ENCODE measurements around the gene FAM210A. TPM values are rescaled to one million over a fixed set of nuclear protein-coding genes. Genes with fewer than 3 reads are reported as not detected.

Gene FAM210A
- total and polyA plus RNA-seq, 7 donors = 11.4 to 45.8 (median 28.8) TPM

DNA sequence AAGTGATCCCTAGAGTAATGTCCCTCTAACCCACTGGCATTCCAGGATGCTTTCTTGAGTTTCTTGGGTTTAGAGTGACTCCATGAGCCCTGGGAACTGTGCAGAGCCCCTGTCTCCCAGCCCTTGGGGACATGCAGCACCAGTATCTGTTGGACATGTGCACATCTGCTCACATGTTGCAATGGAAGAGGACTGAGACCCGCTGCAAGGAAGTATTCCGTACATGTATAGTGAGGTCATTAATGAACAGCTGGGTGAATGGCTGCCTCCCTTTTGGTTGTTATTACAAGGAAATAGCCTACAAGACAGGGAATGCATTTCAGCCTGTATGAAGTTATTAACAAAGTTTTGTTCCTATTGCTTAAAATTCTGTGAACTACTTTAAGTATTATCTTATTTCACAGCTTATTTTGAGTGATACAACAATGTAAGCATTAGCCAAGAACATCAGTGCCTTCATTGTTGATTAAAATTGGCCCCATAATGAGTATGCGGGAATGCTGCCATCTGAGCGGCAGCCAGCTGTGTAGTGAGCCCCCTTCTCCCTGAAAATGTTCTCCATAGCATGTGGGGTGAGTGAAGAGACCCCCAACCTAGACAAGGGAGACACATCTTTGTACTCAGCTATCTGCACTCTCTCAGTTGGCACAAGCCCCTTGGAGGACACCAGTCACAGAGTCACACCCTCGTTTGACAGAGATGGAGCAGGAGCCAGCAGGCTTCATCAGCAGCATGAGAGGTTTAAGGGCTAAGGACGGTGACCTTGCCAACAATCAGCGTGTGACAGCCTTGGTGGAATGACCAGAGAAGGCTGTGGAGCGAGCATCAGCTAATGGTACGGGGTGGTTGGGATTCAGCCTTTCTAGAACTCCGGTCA, 87.4 kb downstream of the FAM210A start:
- Histone ChIP-seq H3K36me3 (ENCODE audit: insufficient read depth in 1 of 2, low read depth in 1 of 2) (no peaks in the 10 kb centered on the region), H3K27ac (no peak overlapping the region), H3K9me3 (no peaks in the 10 kb centered on the region), H3K4me3 (no peak overlapping the region), H3K27me3 (ENCODE audit: insufficient read depth in 3 of 3, low read length in 2 of 3) (peaks cover 0 to 1% (median 0%) of the 10 kb centered on the region in 3 donors), H3K4me1 (no peaks in the 10 kb centered on the region)
- no peak for DNase-seq
- no peak for TF ChIP-seq CTCF (IDR thresholded peaks at IDR 0.05)
- intact Hi-C loops (cut with DNase I) = no loop called here
- no peak for ATAC-seq
- WGBS, 3 donors = 80 to 84% (median 82%) methylated on average over 10 of the region's 10 CpGs

DNA sequence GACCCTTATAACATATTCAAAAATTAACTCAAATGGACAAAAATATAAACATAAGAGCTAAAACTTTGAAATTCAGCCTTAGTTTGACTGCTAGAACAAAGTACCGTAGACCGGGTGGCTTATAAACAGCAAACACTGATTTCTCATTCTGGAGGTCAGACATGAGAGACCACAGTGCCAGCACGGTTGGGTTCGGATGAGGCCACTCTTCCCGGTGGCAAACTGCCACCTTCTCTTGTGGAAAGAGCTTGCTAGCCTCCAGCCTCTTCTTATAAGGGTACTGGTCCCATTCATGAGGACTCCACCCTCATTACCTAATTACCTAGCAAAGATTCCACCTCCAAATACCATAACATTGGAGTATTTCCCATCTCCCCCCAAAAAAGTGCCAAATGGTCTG, 91.3 kb downstream of the FAM210A start:
- Histone ChIP-seq H3K27me3 (ENCODE audit: insufficient read depth in 3 of 3, low read length in 2 of 3) (no peaks in the 10 kb centered on the region), H3K36me3 (ENCODE audit: insufficient read depth in 1 of 2, low read depth in 1 of 2) (no peaks in the 10 kb centered on the region), H3K4me3 (no peak overlapping the region), H3K27ac (no peak overlapping the region), H3K9me3 (peaks cover 6% of the 10 kb centered on the region), H3K4me1 (no peaks in the 10 kb centered on the region)
- no peak for TF ChIP-seq CTCF (IDR thresholded peaks at IDR 0.05)
- no peak for DNase-seq
- 24 to 30% (median 29%) methylated on average over 5 of the region's 5 CpGs for WGBS, 3 donors
- no peak for ATAC-seq
- intact Hi-C loops (cut with DNase I) = no loop called here

DNA sequence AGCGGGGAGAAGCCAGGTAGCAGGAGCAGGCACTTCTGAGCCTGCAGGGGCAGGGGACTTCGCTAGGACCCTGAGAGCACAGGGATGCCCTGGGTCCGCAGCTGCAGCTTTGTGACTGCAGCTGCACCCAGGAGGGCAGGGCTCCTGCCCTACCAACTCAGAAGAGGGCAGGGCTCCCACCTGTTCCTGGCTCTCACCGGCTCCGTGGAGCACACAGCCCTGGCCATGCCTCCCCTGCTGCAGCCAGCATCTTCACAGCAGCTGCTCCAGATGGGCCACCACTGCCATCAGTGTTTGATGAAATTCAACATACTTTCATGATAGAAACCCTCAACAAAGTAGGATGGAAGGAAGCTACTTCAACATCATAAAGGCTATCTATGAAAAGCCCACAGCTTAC, 92.7 kb downstream of the FAM210A start:
- TF ChIP-seq CTCF (IDR thresholded peaks at IDR 0.05) = no peak
- no peak overlapping the region for H3K27ac ChIP-seq
- ATAC-seq (no peak), DNase-seq (no peak)
- H3K9me3 ChIP-seq = peaks cover 6% of the 10 kb centered on the region
- WGBS, 3 donors = 74 to 75% (median 74%) methylated on average over 4 to 5 of the region's 5 CpGs
- H3K4me1 ChIP-seq = no peaks in the 10 kb centered on the region
- H3K27me3 ChIP-seq (ENCODE audit: insufficient read depth in 3 of 3, low read length in 2 of 3) = no peaks in the 10 kb centered on the region
- intact Hi-C loops (cut with DNase I) = loop anchor here (5.0 kb wide), 1 partner anchor 416 kb away; the partner anchor contains the start of gene LDLRAD4 (in 2 of the 2)
- H3K4me3 ChIP-seq = no peak overlapping the region
- no peaks in the 10 kb centered on the region for H3K36me3 ChIP-seq (ENCODE audit: insufficient read depth in 1 of 2, low read depth in 1 of 2)

- DNase-seq = no peak
- H3K4me3 ChIP-seq = no peak overlapping the region
- H3K27me3 ChIP-seq (ENCODE audit: insufficient read depth in 3 of 3, low read length in 2 of 3) = no peaks in the 10 kb centered on the region
- TF ChIP-seq CTCF (IDR thresholded peaks at IDR 0.05) = no peak
- no peak for ATAC-seq
- H3K4me1 ChIP-seq = no peaks in the 10 kb centered on the region
- H3K27ac ChIP-seq = no peak overlapping the region
- WGBS, 3 donors = 86 to 93% (median 86%) methylated on average over 7 of the region's 7 CpGs
- H3K36me3 ChIP-seq (ENCODE audit: insufficient read depth in 1 of 2, low read depth in 1 of 2) = no peaks in the 10 kb centered on the region
- intact Hi-C loops (cut with DNase I) = loop anchor here (2.0 to 5.0 kb wide), 2 partner anchors 72 to 413 kb away; partner anchors contain the start of gene LDLRAD4 (in 2 of the 2)
- H3K9me3 ChIP-seq = peaks cover 6% of the 10 kb centered on the region
These were observed 95.6 kb downstream of the FAM210A start for GRCh38 chr18:13630716-13631268.
